Measurements from ENCODE around the gene CD320. TPM values are rescaled to one million over a fixed set of nuclear protein-coding genes. Genes with fewer than 3 reads are reported as not detected.
"Not testable (repeated sequence)": the region's sequence is repeated elsewhere in the genome, so short reads cannot be mapped to it uniquely, and the experiment has no call there.

CD320 gene
- total RNA-seq (2012; rRNA removed), result 52.0 and 56.5 TPM in 2 replicates

DNA sequence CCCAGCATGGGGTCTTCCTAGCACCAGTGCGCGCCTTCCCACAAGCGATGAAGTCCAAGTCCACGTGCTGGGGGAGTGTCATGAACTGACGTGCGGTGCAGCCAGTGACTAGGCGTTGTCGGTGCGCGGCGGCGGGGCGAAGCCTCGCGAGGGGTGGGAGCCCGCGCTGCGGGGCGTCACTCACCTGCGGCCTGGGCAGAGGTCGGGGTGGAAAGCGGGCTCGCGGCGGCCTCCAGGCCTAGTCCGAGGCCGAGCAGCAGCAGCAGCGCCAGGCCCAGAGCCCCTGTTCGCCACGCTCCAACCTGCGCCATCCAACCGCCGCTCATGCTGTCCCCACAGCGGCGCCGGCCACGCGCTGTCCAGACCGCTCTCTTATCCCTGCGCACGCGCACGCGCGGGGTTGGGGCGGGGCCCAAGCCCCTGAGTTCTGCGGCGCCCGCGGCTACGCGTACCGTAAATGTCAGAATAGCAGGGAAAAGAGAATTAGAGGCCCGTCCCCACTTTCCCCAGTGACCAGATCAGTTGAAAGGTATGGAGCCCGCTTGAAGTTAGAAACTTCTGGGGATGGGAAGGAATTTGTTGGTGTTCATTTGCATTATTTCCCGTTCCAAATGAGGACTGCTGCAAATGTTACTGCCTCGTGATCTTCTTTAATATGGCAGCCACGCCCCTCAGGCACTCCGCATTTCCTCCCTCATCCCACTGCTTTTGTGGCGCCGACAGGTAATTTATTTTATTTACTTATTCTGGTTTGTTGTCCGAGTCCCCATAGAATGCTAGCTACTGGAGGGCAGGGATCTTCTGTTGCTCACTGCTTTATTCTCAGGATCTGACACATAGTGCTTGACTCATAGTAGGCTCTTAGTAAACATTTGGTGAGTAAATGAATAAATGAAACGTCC, at the start of gene CD320:
Gene CD320 (minus strand): TSS at position 394 of the 902 bp plus-strand sequence. CDS start 68 bp downstream, at position 326.
- Histone ChIP-seq H3K4me1 (ENCODE audit: control insufficient read depth, insufficient read depth, low read length) (peaks cover 13% of the 10 kb centered on the region), H3K9ac (ENCODE audit: low read depth, low read length) (peak within 1 kb of the TSS; percentile 80), H3K36me3 (ENCODE audit: insufficient read depth, low read length) (peaks cover 14% of the 10 kb centered on the region), H3K27me3 (ENCODE audit: control insufficient read depth, insufficient read depth, low read length) (no peaks in the 10 kb centered on the region), H3K4me2 (ENCODE audit: low read length) (peak within 1 kb of the TSS; percentile 99), H3K4me3 (ENCODE audit: low read length) (peak within 1 kb of the TSS; percentile 77), H3K9me3 (replicated peaks; ENCODE audit: low read length) (no peaks in the 10 kb centered on the region)

GRCh38 chr19:8357007-8357521, 48.9 kb upstream of the CD320 start:
- Histone ChIP-seq H3K4me1 (ENCODE audit: control insufficient read depth, insufficient read depth, low read length) (peaks cover 48% of the 10 kb centered on the region), H3K9me3 (replicated peaks; ENCODE audit: low read length) (no peaks in the 10 kb centered on the region), H3K4me2 (ENCODE audit: low read length) (no peak overlapping the region)

DNA sequence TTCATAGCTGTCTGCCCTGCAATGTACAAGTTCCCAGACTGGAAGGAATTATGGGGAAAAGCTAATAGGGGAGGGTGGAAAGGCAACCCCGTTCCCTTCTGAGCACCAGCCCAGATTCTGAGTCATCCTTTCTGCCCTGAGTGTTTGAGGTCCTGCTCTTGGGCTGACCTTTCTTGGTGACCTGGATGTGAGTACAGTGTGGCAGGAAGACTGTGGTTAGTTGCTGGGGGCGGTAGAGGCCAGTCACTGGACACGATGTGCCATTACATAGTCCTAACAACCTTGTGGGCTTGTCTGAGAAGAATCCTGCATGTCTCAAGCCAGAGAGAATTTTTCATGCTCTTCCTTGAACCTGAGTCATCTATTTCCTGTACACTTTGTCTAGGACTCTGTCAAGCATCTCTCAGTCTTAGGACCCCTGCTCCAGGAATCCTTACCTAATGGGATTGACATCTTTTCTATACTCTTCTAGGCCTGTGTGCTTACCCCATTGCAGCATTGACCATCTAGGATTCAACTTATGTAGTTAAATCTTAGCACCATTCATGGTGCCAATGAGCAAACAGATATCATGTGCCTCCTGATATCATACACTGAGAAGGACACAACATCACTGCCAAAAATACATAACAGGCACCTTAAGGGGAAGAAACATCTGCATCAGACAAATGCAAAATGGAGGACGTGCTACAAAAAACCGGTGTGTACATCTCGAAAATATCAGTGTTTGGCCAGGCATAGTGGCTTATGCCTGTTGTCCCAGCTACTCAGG, 47.7 kb upstream of the CD320 start:
- Histone ChIP-seq H3K4me1 (ENCODE audit: control insufficient read depth, insufficient read depth, low read length) (peaks cover 44% of the 10 kb centered on the region), H3K9ac (ENCODE audit: low read depth, low read length) (peak overlapping the region; percentile 74)

More at GRCh38 chr19:8357007-8357521, 48.9 kb upstream of the CD320 start:
- no peak overlapping the region for H3K9ac ChIP-seq (ENCODE audit: low read depth, low read length)
- H3K27me3 ChIP-seq (ENCODE audit: control insufficient read depth, insufficient read depth, low read length), result no peaks in the 10 kb centered on the region
- H3K36me3 ChIP-seq (ENCODE audit: insufficient read depth, low read length), result no peaks in the 10 kb centered on the region
- H3K4me3 ChIP-seq (ENCODE audit: low read length), result no peak overlapping the region

DNA sequence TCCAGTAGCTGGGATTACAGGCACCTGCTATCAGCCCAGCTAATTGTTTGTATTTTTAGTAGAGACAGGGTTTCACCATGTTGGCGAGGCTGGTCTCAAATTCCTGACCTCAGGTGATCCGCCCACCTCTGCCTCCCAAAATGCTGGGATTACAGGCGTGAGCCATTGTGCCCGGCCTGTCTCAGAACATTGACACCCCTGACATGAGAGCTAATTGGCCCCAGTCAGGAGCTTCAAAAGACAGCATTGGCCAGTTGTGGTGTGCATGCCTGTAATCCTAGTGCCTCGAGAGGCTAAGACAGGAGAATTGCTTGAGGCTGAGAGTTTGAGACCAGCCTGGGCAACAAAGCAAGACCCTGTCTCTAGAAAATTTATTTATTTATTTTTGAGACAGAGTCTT, 44.7 kb upstream of the CD320 start:
- not testable (repeated sequence) for H3K4me3 ChIP-seq (ENCODE audit: low read length); H3K9me3 ChIP-seq (replicated peaks; ENCODE audit: low read length); H3K27me3 ChIP-seq (ENCODE audit: control insufficient read depth, insufficient read depth, low read length); H3K9ac ChIP-seq (ENCODE audit: low read depth, low read length); H3K36me3 ChIP-seq (ENCODE audit: insufficient read depth, low read length)
- H3K4me2 ChIP-seq (ENCODE audit: low read length), result peak overlapping the region; percentile 76
- H3K4me1 ChIP-seq (ENCODE audit: control insufficient read depth, insufficient read depth, low read length), result peaks cover 40% of the 10 kb centered on the region

More for the DNA sequence above, 47.7 kb upstream of the CD320 start:
- Histone ChIP-seq H3K36me3 (ENCODE audit: insufficient read depth, low read length) (no peaks in the 10 kb centered on the region), H3K9me3 (replicated peaks; ENCODE audit: low read length) (no peaks in the 10 kb centered on the region), H3K4me2 (ENCODE audit: low read length) (peak overlapping the region; percentile 63), H3K27me3 (ENCODE audit: control insufficient read depth, insufficient read depth, low read length) (no peaks in the 10 kb centered on the region), H3K4me3 (ENCODE audit: low read length) (peak overlapping the region; percentile 6)

GRCh38 chr19:8352134-8352827, 44.1 kb upstream of the CD320 start:
- H3K27me3 ChIP-seq (ENCODE audit: control insufficient read depth, insufficient read depth, low read length), result no peaks in the 10 kb centered on the region
- no peak overlapping the region for H3K9ac ChIP-seq (ENCODE audit: low read depth, low read length)
- peak overlapping the region; percentile 76 for H3K4me2 ChIP-seq (ENCODE audit: low read length)
- no peaks in the 10 kb centered on the region for H3K36me3 ChIP-seq (ENCODE audit: insufficient read depth, low read length)
- H3K4me3 ChIP-seq (ENCODE audit: low read length), result peak overlapping the region; percentile 24
- H3K9me3 ChIP-seq (replicated peaks; ENCODE audit: low read length), result no peaks in the 10 kb centered on the region
- H3K4me1 ChIP-seq (ENCODE audit: control insufficient read depth, insufficient read depth, low read length), result peaks cover 39% of the 10 kb centered on the region

GRCh38 chr19:8349629-8350372, 41.6 kb upstream of the CD320 start:
- not testable (repeated sequence) for H3K9ac ChIP-seq (ENCODE audit: low read depth, low read length); H3K9me3 ChIP-seq (replicated peaks; ENCODE audit: low read length); H3K36me3 ChIP-seq (ENCODE audit: insufficient read depth, low read length); H3K27me3 ChIP-seq (ENCODE audit: control insufficient read depth, insufficient read depth, low read length); H3K4me3 ChIP-seq (ENCODE audit: low read length); H3K4me2 ChIP-seq (ENCODE audit: low read length)
- H3K4me1 ChIP-seq (ENCODE audit: control insufficient read depth, insufficient read depth, low read length), result peaks cover 20% of the 10 kb centered on the region

DNA sequence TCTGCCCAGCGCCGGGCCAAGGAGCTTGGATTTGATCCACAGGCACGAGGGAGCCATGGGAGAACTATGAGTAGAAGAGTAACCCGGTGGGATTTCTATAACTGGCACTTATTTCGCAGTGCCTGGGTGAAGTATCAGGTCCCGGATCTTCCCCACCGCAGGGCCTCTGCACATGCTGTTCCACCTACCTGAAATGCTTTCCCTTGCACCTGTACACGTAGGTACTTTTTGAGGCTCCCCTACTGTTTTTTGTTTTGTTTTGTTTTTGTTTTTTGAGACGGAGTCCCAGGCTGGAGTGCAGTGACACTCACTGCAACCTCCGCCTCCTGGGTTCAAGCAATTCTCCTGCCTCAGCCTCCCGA, 35.3 kb upstream of the CD320 start:
- Histone ChIP-seq H3K9me3 (replicated peaks; ENCODE audit: low read length) (no peaks in the 10 kb centered on the region), H3K4me1 (ENCODE audit: control insufficient read depth, insufficient read depth, low read length) (peaks cover 3% of the 10 kb centered on the region), H3K4me3 (ENCODE audit: low read length) (peak overlapping the region; percentile 61), H3K9ac (ENCODE audit: low read depth, low read length) (no peak overlapping the region), H3K36me3 (ENCODE audit: insufficient read depth, low read length) (no peaks in the 10 kb centered on the region), H3K4me2 (ENCODE audit: low read length) (peak overlapping the region; percentile 77), H3K27me3 (ENCODE audit: control insufficient read depth, insufficient read depth, low read length) (peaks cover 20% of the 10 kb centered on the region)

- Histone ChIP-seq H3K36me3 (ENCODE audit: insufficient read depth, low read length) (no peaks in the 10 kb centered on the region), H3K4me3 (ENCODE audit: low read length) (peak within 1 kb of the TSS; percentile 61), H3K4me2 (ENCODE audit: low read length) (peak within 1 kb of the TSS; percentile 77), H3K27me3 (ENCODE audit: control insufficient read depth, insufficient read depth, low read length) (peaks cover 20% of the 10 kb centered on the region), H3K9ac (ENCODE audit: low read depth, low read length) (no peak within 1 kb of the TSS), H3K4me1 (ENCODE audit: control insufficient read depth, insufficient read depth, low read length) (peaks cover 3% of the 10 kb centered on the region), H3K9me3 (replicated peaks; ENCODE audit: low read length) (no peaks in the 10 kb centered on the region)
Observed at GRCh38 chr19:8342684-8343482, 34.7 kb upstream of the CD320 start, which contains the start of gene KANK3. TSS of gene KANK3 (minus strand) at chr19:8343262. CDS start at chr19:8337828, 5,434 bp downstream.

- H3K27me3 ChIP-seq (ENCODE audit: control insufficient read depth, insufficient read depth, low read length), result peaks cover 20% of the 10 kb centered on the region
- H3K4me3 ChIP-seq (ENCODE audit: low read length), result no peak overlapping the region
Observed at GRCh38 chr19:8342316-8342683, 34.1 kb upstream of the CD320 start.

DNA sequence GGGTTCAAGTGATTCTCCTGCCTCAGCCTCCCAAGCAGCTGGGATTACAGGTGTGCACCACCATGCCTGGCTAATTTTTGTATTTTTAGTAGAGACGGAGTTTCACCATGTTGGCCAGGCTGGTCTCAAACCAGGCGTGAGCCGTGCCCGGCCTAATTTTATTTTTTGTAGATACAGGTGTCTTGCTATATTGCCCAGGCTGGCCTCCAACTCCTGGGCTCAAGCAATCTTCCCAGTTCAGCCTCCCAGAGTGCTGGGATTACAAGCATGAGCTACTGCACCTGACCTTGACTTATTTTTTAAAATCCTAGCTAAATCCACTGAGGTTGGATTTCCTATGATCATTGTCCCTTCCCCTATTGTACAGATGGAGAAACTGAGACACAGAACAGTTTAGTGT, 33.3 kb upstream of the CD320 start:
- not testable (repeated sequence) for H3K4me3 ChIP-seq (ENCODE audit: low read length); H3K4me1 ChIP-seq (ENCODE audit: control insufficient read depth, insufficient read depth, low read length); H3K9ac ChIP-seq (ENCODE audit: low read depth, low read length); H3K36me3 ChIP-seq (ENCODE audit: insufficient read depth, low read length); H3K4me2 ChIP-seq (ENCODE audit: low read length); H3K9me3 ChIP-seq (replicated peaks; ENCODE audit: low read length)
- peaks cover 20% of the 10 kb centered on the region for H3K27me3 ChIP-seq (ENCODE audit: control insufficient read depth, insufficient read depth, low read length)

More at GRCh38 chr19:8342316-8342683, 34.1 kb upstream of the CD320 start:
- Histone ChIP-seq H3K9ac (ENCODE audit: low read depth, low read length) (no peak overlapping the region), H3K4me2 (ENCODE audit: low read length) (no peak overlapping the region), H3K4me1 (ENCODE audit: control insufficient read depth, insufficient read depth, low read length) (peaks cover 3% of the 10 kb centered on the region), H3K36me3 (ENCODE audit: insufficient read depth, low read length) (no peaks in the 10 kb centered on the region), H3K9me3 (replicated peaks; ENCODE audit: low read length) (no peaks in the 10 kb centered on the region)
